ENCODE results near the gene ETV3L. TPM values are rescaled to one million over a fixed set of nuclear protein-coding genes. Genes with fewer than 3 reads are reported as not detected.

The ETV3L gene
- total RNA-seq, 1 experiment from 2014 or later, result not detected

GRCh38 chr1:157087030-157087429, 12.6 kb downstream of the ETV3L start:
- Histone ChIP-seq H3K27ac (ENCODE audit: low read length) (no peak overlapping the region), H3K4me3 (ENCODE audit: low read depth in 2 of 2, low read length in 2 of 2) (no peak overlapping the region), H3K36me3 (ENCODE audit: control insufficient read depth, insufficient read depth, low read length) (no peaks in the 10 kb centered on the region), H3K9me3 (ENCODE audit: control insufficient read depth, insufficient read depth, low read depth, low read length) (no peaks in the 10 kb centered on the region), H3K4me1 (ENCODE audit: control insufficient read depth, insufficient read depth, low read length) (no peaks in the 10 kb centered on the region), H3K27me3 (ENCODE audit: control insufficient read depth, insufficient read depth, low read length) (no peaks in the 10 kb centered on the region)
- DNase-seq (ENCODE audit: low read depth, low spot score) (no peak), ATAC-seq (no peak)
- in situ Hi-C loops (cut with HindIII; ENCODE audit: low pct_unique_long_range_greater_than_20kb, low sequenced_read_pairs) (no loop called here), intact Hi-C loops (cut with micrococcal nuclease; ENCODE audit: unreplicated experiment) (no loop called here)
- POLR2A ChIA-PET, result no interaction called here
- TF ChIP-seq REST (IDR thresholded peaks at IDR 0.05; ENCODE audit: insufficient read depth in 1 of 2, low read depth in 2 of 2, low read length in 1 of 2) (no peak), TCF7L2 (IDR thresholded peaks at IDR 0.05; ENCODE audit: low read depth, low read length) (no peak), SIN3A (IDR thresholded peaks at IDR 0.05; ENCODE audit: borderline replicate concordance, insufficient read depth, low read depth, low read length) (no peak), POLR2AphosphoS5 (IDR thresholded peaks at IDR 0.05; ENCODE audit: low read depth, low read length) (no peak), CTCF (IDR thresholded peaks at IDR 0.05) (no peak)
- CTCF ChIA-PET, result interaction anchor here (0.6 to 1.7 kb wide), 2 partner anchors 9 to 13 kb away, joined by 3 to 4 read pairs; no protein-coding TSS in a partner anchor
- no TSS peak for BruUV-seq (replicated peaks)

- ATAC-seq, result no peak
- Histone ChIP-seq H3K36me3 (ENCODE audit: control insufficient read depth, insufficient read depth, low read length) (no peaks in the 10 kb centered on the region), H3K4me1 (ENCODE audit: control insufficient read depth, insufficient read depth, low read length) (no peaks in the 10 kb centered on the region), H3K27me3 (ENCODE audit: control insufficient read depth, insufficient read depth, low read length) (no peaks in the 10 kb centered on the region), H3K27ac (ENCODE audit: low read length) (no peak overlapping the region), H3K4me3 (ENCODE audit: low read depth in 2 of 2, low read length in 2 of 2) (no peak overlapping the region), H3K9me3 (ENCODE audit: control insufficient read depth, insufficient read depth, low read depth, low read length) (no peaks in the 10 kb centered on the region)
- in situ Hi-C loops (cut with HindIII; ENCODE audit: low pct_unique_long_range_greater_than_20kb, low sequenced_read_pairs), result no loop called here
- no TSS peak for BruUV-seq (replicated peaks)
- ChIA-PET POLR2A (no interaction called here), CTCF (interaction anchor here (0.6 to 1.7 kb wide), 3 partner anchors 9 to 27 kb away, joined by 3 to 7 read pairs (median 4); no protein-coding TSS in a partner anchor)
- TF ChIP-seq CTCF (IDR thresholded peaks at IDR 0.05) (no peak), POLR2AphosphoS5 (IDR thresholded peaks at IDR 0.05; ENCODE audit: low read depth, low read length) (no peak)
- intact Hi-C loops (cut with micrococcal nuclease; ENCODE audit: unreplicated experiment), result no loop called here
- no peak for DNase-seq (ENCODE audit: low read depth, low spot score)
These were observed 13.3 kb downstream of the ETV3L start for GRCh38 chr1:157086299-157086698.
